SK-N-MC (cell line): ENCODE results near the gene HNF4A.

ENCODE experiments used
- EZH2 ChIP-seq: fragments of 200-600 bp; sonication (generic); IDR thresholded peaks from one replicate; pipeline ENCODE4 v1.6.1; 2017; ENCODE audit warnings: antibody characterized with exemption
- FOXP2 ChIP-seq: optimal IDR thresholded peaks from 2 replicates; pipeline ENCODE3; 2011; ENCODE audit warnings: mild to moderate bottlenecking, moderate library complexity; ENCODE audit not compliant: insufficient read depth; ENCODE audit errors: extremely low read length, control extremely low read depth
- POLR2AphosphoS5 ChIP-seq: IDR thresholded peaks from 2 replicates; pipeline ENCODE4 v1.6.1; 2012; ENCODE audit warnings: mild to moderate bottlenecking, low read depth, low read length, borderline replicate concordance

DNA sequence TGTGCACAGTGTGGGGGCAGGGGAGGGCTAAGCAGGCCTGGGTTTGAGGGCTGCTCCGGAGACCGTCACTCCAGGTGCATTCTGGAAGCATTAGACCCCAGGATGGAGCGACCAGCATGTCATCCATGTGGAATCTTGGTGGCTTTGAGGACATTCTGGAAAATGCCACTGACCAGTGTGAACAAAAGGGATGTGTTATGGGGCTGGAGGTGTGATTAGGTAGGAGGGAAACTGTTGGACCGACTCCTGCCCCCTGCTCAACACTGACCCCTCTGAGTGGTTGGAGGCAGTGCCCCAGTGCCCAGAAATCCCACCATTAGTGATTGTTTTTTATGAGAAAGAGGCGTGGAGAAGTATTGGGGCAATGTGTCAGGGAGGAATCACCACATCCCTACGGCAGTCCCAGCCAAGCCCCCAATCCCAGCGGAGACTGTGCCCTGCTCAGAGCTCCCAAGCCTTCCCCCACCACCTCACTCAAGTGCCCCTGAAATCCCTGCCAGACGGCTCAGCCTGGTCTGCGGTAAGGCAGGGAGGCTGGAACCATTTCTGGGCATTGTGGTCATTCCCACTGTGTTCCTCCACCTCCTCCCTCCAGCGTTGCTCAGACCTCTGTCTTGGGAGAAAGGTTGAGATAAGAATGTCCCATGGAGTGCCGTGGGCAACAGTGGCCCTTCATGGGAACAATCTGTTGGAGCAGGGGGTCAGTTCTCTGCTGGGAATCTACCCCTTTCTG is 76.2 kb downstream of the HNF4A start:
- TF ChIP-seq POLR2AphosphoS5 (no peak), FOXP2 (no peak), EZH2 (no peak)
